Activated CD8-positive, alpha-beta T cell treated with anti-CD3 and anti-CD28 coated beads, Interleukin-2, amount 10 ng/mL, durations not matched to agents 7 days and 5 days (primary cell): ENCODE measurements around the gene NEO1. TPM values are rescaled to one million over a fixed set of nuclear protein-coding genes. Genes with fewer than 3 reads are reported as not detected.
A peak's percentile ranks its signal among the peaks of the same experiment; 100 is the strongest.

Source experiments
- ATAC-seq: fragments of 150-1000 bp; cut with Tn5 transposase; one replicate; pipeline ENCODE4 v1.10.0; 2021; ENCODE audit warnings: moderate library complexity
- CTCF ChIA-PET: fragments of 350-600 bp; sonication (Branson Sonifier 250); formaldehyde crosslinking; loops from one replicate; lab custom pipeline; 2021; ENCODE audit warnings: antibody characterized with exemption; lab: Charles Lee
- POLR2A ChIA-PET: fragments of 350-600 bp; sonication (Branson Sonifier 250); formaldehyde crosslinking; loops from one replicate; lab custom pipeline; 2021; ENCODE audit warnings: antibody characterized with exemption; lab: Charles Lee
- DNase-seq: peaks from one replicate; pipeline ENCODE4 v3.0.0-alpha.2; 2020
- H3K27ac Mint-ChIP-seq: one replicate; pipeline ENCODE4 v1.8.0; 2021; ENCODE audit warnings: mild to moderate bottlenecking, mixed read lengths
- H3K27me3 Mint-ChIP-seq: one replicate; pipeline ENCODE4 v1.8.0; 2021; ENCODE audit warnings: low read depth, mixed read lengths
- H3K36me3 Mint-ChIP-seq: one replicate; pipeline ENCODE4 v1.8.0; 2021; ENCODE audit warnings: low read depth, mixed read lengths
- H3K4me1 Mint-ChIP-seq: one replicate; pipeline ENCODE4 v1.8.0; 2021; ENCODE audit warnings: low read depth, mixed read lengths
- H3K4me3 Mint-ChIP-seq: one replicate; pipeline ENCODE4 v1.8.0; 2021; ENCODE audit warnings: mild to moderate bottlenecking, mixed read lengths
- H3K9me3 Mint-ChIP-seq: one replicate; pipeline ENCODE4 v1.8.0; 2022; ENCODE audit warnings: mixed read lengths; ENCODE audit not compliant: insufficient read depth
- total RNA-seq, 2 experiments: library from RNA; stranded (reverse); gene quantifications; one replicate each; pipeline ENCODE4 v1.2.3, GENCODE V29; 2021

NEO1 gene
- total RNA-seq, 2 experiments from 2014 or later: 0.78 to 1.7 TPM

GRCh38 chr15:73035221-73035620 lies 17.0 kb upstream of the NEO1 start:
- H3K4me3 Mint-ChIP-seq: no peak overlapping the region
- no peaks in the 10 kb centered on the region for H3K9me3 Mint-ChIP-seq
- H3K36me3 Mint-ChIP-seq: no peaks in the 10 kb centered on the region
- peaks cover 18% of the 10 kb centered on the region for H3K27me3 Mint-ChIP-seq
- DNase-seq: no peak
- no peak overlapping the region for H3K27ac Mint-ChIP-seq
- POLR2A ChIA-PET: no interaction called here
- CTCF ChIA-PET: no interaction called here
- H3K4me1 Mint-ChIP-seq: no peaks in the 10 kb centered on the region
- no peak for ATAC-seq

GRCh38 chr15:73038220-73038619 lies 14.0 kb upstream of the NEO1 start:
- no peaks in the 10 kb centered on the region for H3K4me1 Mint-ChIP-seq
- no peaks in the 10 kb centered on the region for H3K9me3 Mint-ChIP-seq
- H3K27ac Mint-ChIP-seq: no peak overlapping the region
- ChIA-PET POLR2A (no interaction called here), CTCF (no interaction called here)
- DNase-seq (no peak), ATAC-seq (no peak)
- H3K36me3 Mint-ChIP-seq: no peaks in the 10 kb centered on the region
- H3K27me3 Mint-ChIP-seq: peaks cover 14% of the 10 kb centered on the region
- no peak overlapping the region for H3K4me3 Mint-ChIP-seq

- H3K27me3 Mint-ChIP-seq: peaks cover 31% of the 10 kb centered on the region
- no peak for ATAC-seq
- CTCF ChIA-PET: no interaction called here
- H3K9me3 Mint-ChIP-seq: no peaks in the 10 kb centered on the region
- no peak overlapping the region for H3K27ac Mint-ChIP-seq
- H3K4me3 Mint-ChIP-seq: no peak overlapping the region
- no peak for DNase-seq
- H3K36me3 Mint-ChIP-seq: no peaks in the 10 kb centered on the region
- POLR2A ChIA-PET: no interaction called here
- H3K4me1 Mint-ChIP-seq: peaks cover 2% of the 10 kb centered on the region
Measured at GRCh38 chr15:73046073-73046472, 6.2 kb upstream of the NEO1 start.

DNA sequence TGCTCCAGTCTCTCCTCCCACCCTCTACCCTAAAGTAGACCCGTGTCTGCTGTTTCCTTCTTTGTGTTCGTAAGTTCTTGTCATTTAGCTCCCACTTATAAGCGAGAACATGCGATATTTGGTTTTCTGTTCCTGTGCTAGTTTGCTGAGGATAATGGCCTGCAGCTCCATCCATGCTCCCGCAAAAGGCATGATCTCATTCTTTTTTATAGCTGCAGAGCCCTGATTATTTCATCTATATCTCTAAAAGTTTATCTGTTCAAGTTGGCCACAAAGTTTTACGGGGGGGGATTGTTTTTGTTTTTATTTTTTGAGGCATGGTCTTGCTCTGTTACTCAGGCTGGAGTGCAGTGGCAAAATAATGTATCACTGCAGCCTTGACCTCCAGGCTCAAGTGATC lies 4.4 kb upstream of the NEO1 start:
- ChIA-PET POLR2A (interaction anchor here (0.6 kb wide), 1 partner anchor 137 kb away, joined by 3 read pairs; no protein-coding TSS in a partner anchor), CTCF (no interaction called here)
- Mint-ChIP-seq H3K36me3 (no peaks in the 10 kb centered on the region), H3K4me1 (peaks cover 5% of the 10 kb centered on the region), H3K27ac (no peak overlapping the region), H3K4me3 (no peak overlapping the region), H3K27me3 (peaks cover 33% of the 10 kb centered on the region), H3K9me3 (no peaks in the 10 kb centered on the region)
- ATAC-seq (no peak), DNase-seq (no peak)

GRCh38 chr15:73048624-73049295 lies 3.5 kb upstream of the NEO1 start:
- Mint-ChIP-seq H3K4me1 (peaks cover 13% of the 10 kb centered on the region), H3K27ac (no peak overlapping the region), H3K27me3 (peaks cover 40% of the 10 kb centered on the region), H3K9me3 (no peaks in the 10 kb centered on the region), H3K4me3 (no peak overlapping the region), H3K36me3 (no peaks in the 10 kb centered on the region)
- ChIA-PET POLR2A (interaction anchor here (0.6 kb wide), 1 partner anchor 136 kb away, joined by 3 read pairs; no protein-coding TSS in a partner anchor), CTCF (no interaction called here)
- DNase-seq (no peak), ATAC-seq (no peak)

GRCh38 chr15:73049564-73050215 lies 2.6 kb upstream of the NEO1 start:
- Mint-ChIP-seq H3K4me3 (no peak overlapping the region), H3K9me3 (no peaks in the 10 kb centered on the region), H3K27ac (no peak overlapping the region), H3K36me3 (no peaks in the 10 kb centered on the region), H3K4me1 (peaks cover 13% of the 10 kb centered on the region), H3K27me3 (peaks cover 40% of the 10 kb centered on the region)
- no peak for ATAC-seq
- CTCF ChIA-PET: interaction anchor here (1.0 kb wide), 1 partner anchor 191 kb away, joined by 3 read pairs; no protein-coding TSS in a partner anchor
- DNase-seq: no peak
- POLR2A ChIA-PET: no interaction called here

- Mint-ChIP-seq H3K4me1 (peaks cover 13% of the 10 kb centered on the region), H3K27ac (no peak overlapping the region), H3K36me3 (no peaks in the 10 kb centered on the region), H3K4me3 (peak overlapping the region; percentile 61), H3K27me3 (peaks cover 40% of the 10 kb centered on the region), H3K9me3 (no peaks in the 10 kb centered on the region)
- CTCF ChIA-PET: interaction anchor here (0.7 to 1.3 kb wide), 3 partner anchors 12 to 323 kb away, joined by 3 read pairs; no protein-coding TSS in a partner anchor
- ATAC-seq (no peak), DNase-seq (no peak)
- POLR2A ChIA-PET: no interaction called here
Measured at GRCh38 chr15:73050561-73051295, 1.5 kb upstream of the NEO1 start.

- peak; percentile 6 for ATAC-seq
- no peak for DNase-seq
- POLR2A ChIA-PET: no interaction called here
- Mint-ChIP-seq H3K27me3 (peaks cover 35% of the 10 kb centered on the region), H3K9me3 (no peaks in the 10 kb centered on the region), H3K4me3 (peak overlapping the region; percentile 61), H3K36me3 (no peaks in the 10 kb centered on the region), H3K27ac (no peak overlapping the region), H3K4me1 (peaks cover 13% of the 10 kb centered on the region)
- CTCF ChIA-PET: interaction anchor here (1.3 kb wide), 1 partner anchor 12 kb away, joined by 3 read pairs; no protein-coding TSS in a partner anchor
Measured at GRCh38 chr15:73051391-73051806, 864 bp upstream of the NEO1 start.

DNA sequence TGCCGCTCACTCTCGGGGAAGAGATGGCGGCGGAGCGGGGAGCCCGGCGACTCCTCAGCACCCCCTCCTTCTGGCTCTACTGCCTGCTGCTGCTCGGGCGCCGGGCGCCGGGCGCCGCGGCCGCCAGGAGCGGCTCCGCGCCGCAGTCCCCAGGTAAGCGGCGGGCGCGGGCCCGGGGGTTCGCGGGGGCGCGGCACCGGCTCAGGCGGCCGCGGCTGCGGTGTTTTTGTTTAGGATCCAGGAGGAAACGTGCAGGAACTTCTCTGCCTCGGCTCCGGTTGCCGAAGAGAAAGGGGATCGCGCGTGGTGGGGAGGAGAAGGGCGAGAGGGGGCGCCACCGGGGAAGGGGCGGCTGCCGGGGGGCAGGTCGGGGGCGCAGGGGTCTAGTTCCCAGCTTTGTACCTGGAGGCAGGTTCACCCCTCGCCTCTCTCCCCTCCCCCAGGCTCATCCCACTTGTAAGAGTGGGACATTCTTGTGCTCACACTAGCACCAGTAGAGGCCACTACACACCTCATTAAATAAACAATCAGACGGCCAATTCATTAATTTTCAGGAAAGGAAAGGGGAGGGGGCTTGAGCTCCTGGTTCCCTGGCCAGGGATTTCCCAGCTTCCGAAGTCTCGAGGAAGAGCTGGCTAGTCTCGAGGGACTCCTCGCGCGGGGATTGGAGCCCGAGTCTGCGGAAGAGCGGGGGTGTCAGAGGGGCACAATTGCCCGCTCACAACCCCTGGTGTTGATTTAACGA lies 562 bp downstream of the NEO1 start:
- Mint-ChIP-seq H3K4me1 (peaks cover 13% of the 10 kb centered on the region), H3K27ac (no peak overlapping the region), H3K27me3 (peaks cover 31% of the 10 kb centered on the region), H3K4me3 (peak overlapping the region; percentile 68), H3K9me3 (no peaks in the 10 kb centered on the region), H3K36me3 (no peaks in the 10 kb centered on the region)
- DNase-seq: peak; percentile 31
- POLR2A ChIA-PET: no interaction called here
- CTCF ChIA-PET: interaction anchor here (0.6 to 1.2 kb wide), 3 partner anchors 9 to 259 kb away, joined by 3 to 4 read pairs (median 3); no protein-coding TSS in a partner anchor
- ATAC-seq: peak; percentile 20

GRCh38 chr15:73053398-73053723 lies 1.1 kb downstream of the NEO1 start:
- Mint-ChIP-seq H3K4me1 (peaks cover 13% of the 10 kb centered on the region), H3K9me3 (no peaks in the 10 kb centered on the region), H3K36me3 (no peaks in the 10 kb centered on the region), H3K27ac (no peak overlapping the region), H3K4me3 (peak overlapping the region; percentile 68), H3K27me3 (peaks cover 35% of the 10 kb centered on the region)
- no peak for ATAC-seq
- no peak for DNase-seq
- POLR2A ChIA-PET: no interaction called here
- CTCF ChIA-PET: interaction anchor here (0.6 to 1.2 kb wide), 3 partner anchors 8 to 260 kb away, joined by 3 to 4 read pairs (median 3); no protein-coding TSS in a partner anchor

GRCh38 chr15:73054417-73054953 lies 2.2 kb downstream of the NEO1 start:
- peaks cover 13% of the 10 kb centered on the region for H3K4me1 Mint-ChIP-seq
- no peak for DNase-seq
- H3K27me3 Mint-ChIP-seq: peaks cover 33% of the 10 kb centered on the region
- no peak overlapping the region for H3K27ac Mint-ChIP-seq
- no peak overlapping the region for H3K4me3 Mint-ChIP-seq
- POLR2A ChIA-PET: no interaction called here
- H3K9me3 Mint-ChIP-seq: no peaks in the 10 kb centered on the region
- H3K36me3 Mint-ChIP-seq: no peaks in the 10 kb centered on the region
- no peak for ATAC-seq
- CTCF ChIA-PET: interaction anchor here (1.2 to 1.4 kb wide), 2 partner anchors 187 to 333 kb away, joined by 3 to 4 read pairs; no protein-coding TSS in a partner anchor
